Activated naive CD8-positive, alpha-beta T cell (primary cell): ENCODE data around the gene KRT2.

Source experiments
- H3K27ac Mint-ChIP-seq: one replicate; pipeline ENCODE4 v1.8.0; 2021; ENCODE audit warnings: mixed read lengths
- H3K27me3 Mint-ChIP-seq: one replicate; pipeline ENCODE4 v1.8.0; 2021; ENCODE audit warnings: mixed read lengths
- H3K36me3 Mint-ChIP-seq: one replicate; pipeline ENCODE4 v1.8.0; 2021; ENCODE audit warnings: mixed read lengths
- H3K4me1 Mint-ChIP-seq: one replicate; pipeline ENCODE4 v1.8.0; 2021; ENCODE audit warnings: low read depth, mixed read lengths
- H3K4me3 Mint-ChIP-seq: one replicate; pipeline ENCODE4 v1.8.0; 2021; ENCODE audit warnings: mild to moderate bottlenecking, mixed read lengths
- H3K9me3 Mint-ChIP-seq: one replicate; pipeline ENCODE4 v1.8.0; 2021; ENCODE audit warnings: low read depth, mixed read lengths

The KRT2 gene

DNA sequence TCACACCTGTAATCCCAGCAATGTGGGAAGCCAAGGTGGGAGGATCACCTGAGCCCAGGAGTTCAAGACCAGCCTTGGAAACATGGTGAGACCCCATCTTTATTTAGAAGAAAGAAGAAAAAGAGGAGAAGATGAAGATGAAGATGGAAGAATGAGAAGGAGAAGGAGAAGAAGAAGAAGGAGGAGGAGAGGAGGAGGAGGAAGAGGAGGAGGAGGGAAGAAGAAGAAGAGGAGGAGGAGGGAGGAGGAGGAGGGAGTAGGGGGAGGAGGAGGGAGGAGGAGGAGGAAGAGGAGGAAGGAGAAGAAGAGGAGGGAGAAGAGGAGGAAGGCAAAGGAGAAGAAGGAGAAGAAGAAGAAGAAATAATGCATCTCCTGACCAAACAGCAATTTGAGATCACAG is 37.2 kb upstream of the KRT2 start:
- Mint-ChIP-seq H3K27ac (no peak overlapping the region), H3K36me3 (no peaks in the 10 kb centered on the region), H3K4me3 (no peak overlapping the region), H3K9me3 (no peaks in the 10 kb centered on the region), H3K4me1 (peaks cover 50% of the 10 kb centered on the region), H3K27me3 (no peaks in the 10 kb centered on the region)

DNA sequence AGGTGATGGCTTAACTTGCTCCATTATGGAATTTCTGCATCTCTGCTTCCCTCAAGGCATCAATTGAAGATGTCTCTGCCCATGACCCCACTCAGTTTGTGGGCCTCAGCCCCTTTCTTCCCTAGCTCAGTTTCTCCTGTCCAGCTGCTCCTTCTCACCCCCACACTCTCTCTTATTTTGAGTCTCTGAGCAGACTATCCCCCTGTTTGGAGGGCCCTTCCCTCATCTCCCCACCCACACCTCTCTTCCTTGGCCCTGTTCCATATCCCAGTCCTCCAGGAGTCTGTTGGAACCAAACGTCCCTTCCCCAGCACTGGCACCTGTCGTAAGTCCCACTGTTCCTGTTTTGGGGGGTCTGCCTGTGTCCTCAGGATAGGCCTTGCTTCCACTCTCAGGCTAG is 36.5 kb upstream of the KRT2 start:
- no peaks in the 10 kb centered on the region for H3K36me3 Mint-ChIP-seq
- H3K4me3 Mint-ChIP-seq: no peak overlapping the region
- H3K9me3 Mint-ChIP-seq: no peaks in the 10 kb centered on the region
- peaks cover 55% of the 10 kb centered on the region for H3K4me1 Mint-ChIP-seq
- no peaks in the 10 kb centered on the region for H3K27me3 Mint-ChIP-seq
- no peak overlapping the region for H3K27ac Mint-ChIP-seq

DNA sequence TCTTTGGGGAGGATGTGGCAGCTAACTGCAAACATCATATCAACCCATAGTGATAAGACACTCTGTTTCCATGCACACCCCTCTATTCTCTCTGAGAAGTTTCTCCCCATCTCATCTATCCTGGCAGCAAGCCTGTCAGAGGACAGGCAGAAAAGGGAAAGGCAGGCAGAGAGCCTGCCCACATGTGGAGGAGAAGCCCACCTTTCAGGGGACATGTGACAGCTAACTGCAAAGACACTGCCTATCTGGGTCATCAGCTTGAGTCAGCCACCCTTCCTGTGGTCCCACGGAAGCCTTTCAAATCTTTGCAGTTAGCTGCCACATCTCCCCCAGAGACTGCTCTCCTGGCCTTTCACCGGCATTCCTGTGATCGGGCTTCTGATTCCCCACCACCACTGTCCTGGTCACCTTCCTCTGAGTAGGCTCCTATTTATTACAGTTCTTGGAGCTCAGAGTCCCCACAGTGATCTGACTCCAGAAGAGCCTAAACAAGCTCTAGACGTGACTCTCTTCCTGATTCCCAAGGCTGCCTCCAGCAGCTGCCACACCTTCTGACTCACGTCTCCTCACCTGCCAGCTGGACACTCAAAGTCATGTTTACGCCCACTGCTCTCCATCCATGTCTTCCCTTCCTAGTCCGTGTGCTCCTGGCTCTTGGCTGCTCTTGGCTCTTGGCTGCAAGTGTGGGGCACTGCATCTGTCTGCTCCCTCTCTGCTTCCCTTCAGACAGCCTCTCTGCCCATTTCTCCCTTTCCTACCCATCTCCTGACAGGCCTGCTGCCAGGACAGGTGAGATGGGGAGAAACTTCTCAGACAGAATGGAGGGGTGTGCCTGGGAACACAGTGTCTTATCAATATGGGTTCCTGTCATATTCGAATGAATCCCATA is 35.7 kb upstream of the KRT2 start:
- Mint-ChIP-seq H3K36me3 (no peaks in the 10 kb centered on the region), H3K4me1 (peaks cover 60% of the 10 kb centered on the region), H3K9me3 (no peaks in the 10 kb centered on the region), H3K4me3 (no peak overlapping the region), H3K27me3 (no peaks in the 10 kb centered on the region), H3K27ac (no peak overlapping the region)

DNA sequence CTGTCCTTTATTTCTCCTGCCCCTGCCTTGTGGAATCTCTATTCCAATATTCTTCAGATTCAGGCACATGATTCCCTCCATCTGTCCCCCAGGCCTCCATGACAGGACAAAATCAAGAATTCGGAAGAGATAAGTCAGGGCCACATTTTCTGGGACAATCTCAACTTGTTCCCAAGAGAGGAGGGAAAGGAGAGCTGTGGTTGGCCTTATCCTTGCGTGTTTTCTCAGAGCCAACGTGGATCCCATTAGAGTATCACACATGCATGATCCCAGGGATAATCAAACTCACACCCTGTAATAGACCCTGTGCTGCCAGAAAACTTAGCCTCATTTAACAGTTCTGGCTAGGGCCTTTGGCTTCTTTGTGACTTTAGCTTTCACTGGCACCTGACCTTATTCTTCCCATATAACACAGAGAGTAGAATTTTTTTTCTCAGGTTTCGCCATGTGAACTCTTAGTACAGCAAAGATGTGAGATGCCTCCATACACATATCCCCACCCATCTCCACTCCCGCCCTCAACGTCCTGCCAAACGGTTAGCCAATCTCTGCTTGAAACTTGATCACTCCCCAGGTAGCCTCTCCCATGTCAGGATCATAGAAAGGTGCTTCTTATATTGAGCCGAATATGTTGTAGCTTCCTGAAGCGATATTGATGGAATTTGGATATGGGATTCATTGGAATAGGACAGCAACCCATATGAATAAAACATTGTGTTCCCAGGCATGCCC is 34.9 kb upstream of the KRT2 start:
- H3K27ac Mint-ChIP-seq: no peak overlapping the region
- no peak overlapping the region for H3K4me3 Mint-ChIP-seq
- H3K4me1 Mint-ChIP-seq: peaks cover 63% of the 10 kb centered on the region
- H3K9me3 Mint-ChIP-seq: no peaks in the 10 kb centered on the region
- no peaks in the 10 kb centered on the region for H3K36me3 Mint-ChIP-seq
- H3K27me3 Mint-ChIP-seq: no peaks in the 10 kb centered on the region

DNA sequence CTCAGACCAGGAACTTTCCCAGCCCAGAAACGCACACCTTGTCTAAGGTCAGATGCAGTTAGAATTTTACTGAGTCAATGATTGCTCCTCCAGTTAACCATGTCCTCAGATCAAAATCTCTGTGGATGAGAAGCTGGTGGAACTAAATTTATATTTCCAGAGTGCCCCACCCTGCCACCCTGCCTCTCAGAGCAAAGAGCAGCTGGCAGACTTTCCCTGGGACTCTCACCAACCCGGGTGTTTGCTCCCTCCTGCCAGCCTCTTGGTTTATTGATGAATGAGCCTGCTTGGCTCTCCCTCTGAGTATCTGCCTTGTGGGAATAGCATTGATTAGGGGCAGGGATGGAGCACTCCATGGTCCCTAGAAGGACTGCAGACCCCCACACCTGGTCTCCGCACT is 34.1 kb upstream of the KRT2 start:
- H3K27ac Mint-ChIP-seq: no peak overlapping the region
- H3K4me3 Mint-ChIP-seq: no peak overlapping the region
- no peaks in the 10 kb centered on the region for H3K27me3 Mint-ChIP-seq
- no peaks in the 10 kb centered on the region for H3K36me3 Mint-ChIP-seq
- H3K9me3 Mint-ChIP-seq: no peaks in the 10 kb centered on the region
- H3K4me1 Mint-ChIP-seq: peaks cover 63% of the 10 kb centered on the region

DNA sequence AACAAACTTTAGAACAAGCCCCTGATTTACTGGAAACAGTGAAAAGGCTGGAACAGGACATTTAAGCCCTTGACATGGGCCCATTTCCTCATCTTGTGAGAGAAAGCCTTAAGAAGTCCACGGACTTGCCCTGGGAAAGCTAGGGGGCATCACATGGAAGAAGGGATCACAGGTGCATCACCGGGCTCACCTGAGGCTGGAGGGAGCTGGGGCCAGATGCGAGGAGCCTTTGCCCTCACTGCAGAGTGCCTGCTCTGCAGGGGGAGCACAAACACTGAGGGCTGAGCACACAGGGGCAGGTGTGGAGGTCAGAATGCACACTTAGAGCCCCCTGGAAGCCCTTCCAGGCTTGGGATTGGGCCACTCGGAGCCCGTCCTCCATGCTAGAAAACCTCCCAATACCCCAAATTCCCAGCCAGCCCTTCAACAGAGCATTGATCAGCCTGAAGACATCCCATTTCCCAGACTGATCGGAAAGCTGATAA is 33.4 kb upstream of the KRT2 start:
- Mint-ChIP-seq H3K4me3 (no peak overlapping the region), H3K27me3 (no peaks in the 10 kb centered on the region), H3K36me3 (no peaks in the 10 kb centered on the region), H3K9me3 (no peaks in the 10 kb centered on the region), H3K4me1 (peaks cover 63% of the 10 kb centered on the region), H3K27ac (no peak overlapping the region)

DNA sequence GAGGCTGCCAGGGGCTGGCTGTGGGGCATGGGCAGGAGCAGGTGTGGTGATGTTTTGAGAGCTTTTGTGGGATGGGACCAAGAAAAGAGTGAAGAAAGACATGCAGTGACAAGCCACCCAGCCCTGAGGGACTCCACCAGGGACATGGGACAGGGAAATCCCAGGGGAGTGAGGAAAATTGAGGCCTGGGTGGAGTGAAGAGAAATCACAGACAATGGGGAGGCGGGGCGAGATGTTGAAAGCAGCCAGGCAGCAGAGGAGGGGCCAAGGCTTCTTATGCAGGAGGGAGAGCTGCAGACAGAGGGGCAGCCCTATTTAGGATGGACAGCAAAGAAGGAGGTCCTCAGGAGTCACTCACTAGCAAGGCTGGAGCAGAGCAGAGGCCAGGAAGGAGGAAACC is 32.4 kb upstream of the KRT2 start:
- peaks cover 59% of the 10 kb centered on the region for H3K4me1 Mint-ChIP-seq

DNA sequence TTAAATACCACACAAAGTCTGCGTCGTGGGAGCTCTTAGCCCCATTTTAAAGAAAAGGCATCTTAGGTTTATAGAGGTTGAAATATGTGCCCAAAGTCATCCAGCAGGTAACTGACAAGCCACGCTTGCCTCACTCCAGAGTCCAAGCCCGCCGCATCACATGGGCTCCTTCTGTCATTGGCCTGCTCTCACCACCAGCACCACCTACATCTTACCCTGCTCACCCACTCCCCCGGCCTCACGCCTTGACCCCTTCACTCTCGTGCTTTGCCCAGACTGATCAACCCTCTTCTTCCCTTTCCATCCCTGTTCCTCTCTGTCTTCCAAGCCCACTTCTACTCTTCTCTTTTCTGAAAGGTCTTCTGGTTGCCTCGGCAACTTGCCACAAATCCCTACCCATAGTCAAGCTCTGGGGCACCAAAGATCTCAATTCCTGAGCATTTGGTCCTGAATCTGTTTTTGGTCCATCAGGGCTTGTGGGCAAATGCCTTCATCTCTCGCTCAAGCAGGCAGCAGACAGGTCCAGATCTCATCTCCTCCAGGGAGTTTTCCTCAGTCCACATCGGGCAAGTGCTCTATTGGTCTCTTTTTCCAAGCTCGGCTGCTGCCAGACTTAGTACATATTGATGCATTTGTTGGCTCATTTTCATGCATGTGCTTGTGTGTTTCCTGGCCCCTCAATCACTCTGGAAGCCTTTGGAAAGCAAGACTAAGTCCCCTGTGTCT is 31.7 kb upstream of the KRT2 start:
- no peaks in the 10 kb centered on the region for H3K27me3 Mint-ChIP-seq
- no peaks in the 10 kb centered on the region for H3K9me3 Mint-ChIP-seq
- no peaks in the 10 kb centered on the region for H3K36me3 Mint-ChIP-seq
- no peak overlapping the region for H3K27ac Mint-ChIP-seq
- no peak overlapping the region for H3K4me3 Mint-ChIP-seq
- H3K4me1 Mint-ChIP-seq: peaks cover 59% of the 10 kb centered on the region

More for the DNA sequence above, 32.4 kb upstream of the KRT2 start:
- H3K27me3 Mint-ChIP-seq: no peaks in the 10 kb centered on the region
- no peaks in the 10 kb centered on the region for H3K9me3 Mint-ChIP-seq
- H3K27ac Mint-ChIP-seq: no peak overlapping the region
- H3K4me3 Mint-ChIP-seq: no peak overlapping the region
- H3K36me3 Mint-ChIP-seq: no peaks in the 10 kb centered on the region

DNA sequence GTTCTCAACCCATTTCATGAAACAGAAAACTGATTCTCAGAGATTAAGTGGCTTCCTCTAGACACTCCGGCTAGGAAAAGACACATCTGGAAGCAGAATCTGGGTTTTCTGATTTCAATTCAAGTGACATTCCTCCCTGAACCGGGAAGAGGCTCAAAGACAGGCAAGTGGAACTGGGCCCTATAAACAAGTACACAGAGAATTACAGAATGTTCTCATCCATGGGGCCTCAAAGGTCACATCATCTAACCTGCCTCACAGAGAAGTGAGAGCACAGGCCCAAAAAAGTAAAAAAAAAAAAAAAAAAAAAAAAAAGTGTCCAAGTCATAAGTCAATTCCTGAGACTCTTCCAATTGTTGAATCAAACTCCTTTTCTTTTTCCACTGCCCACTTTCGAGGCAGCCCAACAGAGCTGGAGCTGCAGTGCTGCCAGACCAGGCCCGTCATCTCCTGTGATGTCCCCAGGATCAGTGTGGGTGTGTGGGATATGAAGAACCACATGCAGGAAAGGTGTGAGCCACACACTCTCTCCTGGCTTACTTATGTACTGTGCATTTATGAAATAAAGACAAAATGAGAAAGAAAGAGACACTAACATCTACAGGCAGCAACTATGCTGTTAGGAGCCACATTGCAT is 31.0 kb upstream of the KRT2 start:
- Mint-ChIP-seq H3K4me3 (no peak overlapping the region), H3K27ac (no peak overlapping the region), H3K4me1 (peaks cover 53% of the 10 kb centered on the region), H3K27me3 (no peaks in the 10 kb centered on the region), H3K36me3 (no peaks in the 10 kb centered on the region), H3K9me3 (no peaks in the 10 kb centered on the region)

DNA sequence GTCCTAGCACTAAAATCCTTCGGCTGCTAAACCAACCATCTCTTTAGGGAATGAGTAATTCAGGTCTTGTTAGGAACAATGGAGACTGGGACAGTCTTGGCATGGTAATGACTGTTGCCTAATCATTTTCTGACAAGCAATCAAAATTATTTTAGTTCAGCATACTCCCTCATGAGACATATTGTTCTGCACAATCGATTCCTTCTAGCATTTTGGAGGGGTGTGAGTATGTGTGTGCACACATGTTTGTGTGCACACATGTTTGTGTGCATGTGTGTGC is 30.3 kb upstream of the KRT2 start:
- H3K36me3 Mint-ChIP-seq: no peaks in the 10 kb centered on the region
- no peak overlapping the region for H3K27ac Mint-ChIP-seq
- H3K27me3 Mint-ChIP-seq: no peaks in the 10 kb centered on the region
- H3K9me3 Mint-ChIP-seq: no peaks in the 10 kb centered on the region
- H3K4me1 Mint-ChIP-seq: peaks cover 46% of the 10 kb centered on the region
- no peak overlapping the region for H3K4me3 Mint-ChIP-seq

DNA sequence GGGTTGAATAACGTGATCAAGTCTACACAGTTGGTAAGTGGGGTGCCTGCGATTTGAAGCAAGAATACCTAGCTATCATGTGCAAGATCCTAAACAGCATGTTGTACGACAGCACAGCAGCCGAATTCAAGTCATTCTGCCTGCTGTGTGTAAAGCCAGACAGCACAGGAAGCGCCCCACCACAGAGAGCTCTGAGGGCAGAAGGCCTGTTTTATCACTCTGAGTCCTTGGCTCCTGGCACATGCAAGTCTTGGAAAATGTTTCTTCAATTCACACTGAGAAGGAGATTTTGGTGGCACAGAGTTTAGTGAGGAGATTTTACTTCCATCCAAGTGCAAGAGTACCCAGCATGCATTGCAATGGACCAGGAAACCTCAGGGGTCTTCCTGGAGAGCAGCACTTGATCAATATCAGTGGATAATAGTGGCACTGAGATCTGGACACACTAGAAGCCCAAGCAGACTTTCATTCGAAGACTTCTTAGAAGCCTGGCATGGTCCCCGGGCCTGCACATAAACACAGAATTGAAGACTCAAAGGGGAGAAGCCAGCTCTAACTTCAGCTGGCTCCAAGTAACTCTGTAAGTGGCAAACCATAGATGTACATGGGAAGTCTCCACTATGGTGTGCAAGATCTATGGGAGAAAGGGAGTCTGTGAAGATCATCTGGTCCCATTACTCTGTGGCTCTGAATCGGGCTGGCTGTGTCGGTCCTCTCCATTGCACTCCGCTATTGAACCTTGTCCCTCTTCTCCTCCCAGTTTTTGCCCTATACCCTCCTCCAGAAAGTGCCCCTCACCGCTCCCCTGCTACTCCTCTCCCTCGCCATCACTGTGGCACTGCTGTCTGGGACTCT is 29.7 kb upstream of the KRT2 start:
- peaks cover 41% of the 10 kb centered on the region for H3K4me1 Mint-ChIP-seq
- peak overlapping the region; percentile 42 for H3K4me3 Mint-ChIP-seq
- no peaks in the 10 kb centered on the region for H3K27me3 Mint-ChIP-seq
- H3K27ac Mint-ChIP-seq: peak overlapping the region; percentile 65
- H3K36me3 Mint-ChIP-seq: no peaks in the 10 kb centered on the region
- no peaks in the 10 kb centered on the region for H3K9me3 Mint-ChIP-seq

DNA sequence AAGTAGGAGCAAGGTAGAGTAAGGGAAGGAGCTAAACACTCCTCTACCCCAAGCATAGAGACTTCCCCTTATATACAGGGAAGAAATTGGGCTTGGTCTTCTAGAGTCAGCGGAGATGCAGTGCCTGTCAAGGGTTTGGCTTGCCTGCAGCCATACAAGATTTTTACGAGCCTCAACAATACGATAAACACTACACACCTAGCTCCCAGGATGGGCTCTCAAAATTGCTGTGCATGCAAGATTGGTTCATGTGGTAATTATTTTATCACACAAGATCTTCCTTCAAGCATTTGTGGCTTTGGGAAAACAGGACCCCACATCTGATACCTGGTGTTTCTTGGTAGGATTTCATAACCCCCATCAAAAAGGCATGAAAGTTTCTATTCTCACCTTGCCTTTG is 28.4 kb upstream of the KRT2 start, which contains the start of gene KRT1:
Gene KRT1, minus strand, starts transcription at position 45 of the 400 bp plus-strand sequence. CDS start 59 bp downstream, outside the sequence.
- Mint-ChIP-seq H3K4me1 (peaks cover 51% of the 10 kb centered on the region), H3K27me3 (no peaks in the 10 kb centered on the region), H3K9me3 (no peaks in the 10 kb centered on the region), H3K4me3 (peak within 1 kb of the TSS; percentile 42), H3K36me3 (no peaks in the 10 kb centered on the region), H3K27ac (peak within 1 kb of the TSS; percentile 65)

DNA sequence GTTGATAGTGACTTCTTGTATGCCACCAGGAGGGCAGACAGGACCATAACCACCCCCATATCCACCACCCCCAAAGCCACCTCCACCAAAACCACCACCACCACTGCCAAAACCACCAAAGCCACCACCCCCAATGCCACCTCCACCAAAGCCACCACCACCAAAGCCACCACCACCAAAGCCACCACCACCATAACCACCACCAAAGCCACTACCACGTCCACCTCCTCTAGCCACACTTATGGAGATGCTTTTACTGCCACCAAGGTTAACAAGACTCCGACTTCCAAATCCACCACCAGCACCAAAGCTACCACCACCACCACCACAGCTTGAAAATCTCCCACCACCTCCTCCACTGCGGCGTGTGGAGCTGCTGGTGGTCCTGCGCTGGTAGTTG is 27.9 kb upstream of the KRT2 start:
- no peaks in the 10 kb centered on the region for H3K36me3 Mint-ChIP-seq
- H3K27me3 Mint-ChIP-seq: no peaks in the 10 kb centered on the region
- H3K9me3 Mint-ChIP-seq: no peaks in the 10 kb centered on the region
- H3K27ac Mint-ChIP-seq: no peak overlapping the region
- no peak overlapping the region for H3K4me3 Mint-ChIP-seq
- peaks cover 51% of the 10 kb centered on the region for H3K4me1 Mint-ChIP-seq

DNA sequence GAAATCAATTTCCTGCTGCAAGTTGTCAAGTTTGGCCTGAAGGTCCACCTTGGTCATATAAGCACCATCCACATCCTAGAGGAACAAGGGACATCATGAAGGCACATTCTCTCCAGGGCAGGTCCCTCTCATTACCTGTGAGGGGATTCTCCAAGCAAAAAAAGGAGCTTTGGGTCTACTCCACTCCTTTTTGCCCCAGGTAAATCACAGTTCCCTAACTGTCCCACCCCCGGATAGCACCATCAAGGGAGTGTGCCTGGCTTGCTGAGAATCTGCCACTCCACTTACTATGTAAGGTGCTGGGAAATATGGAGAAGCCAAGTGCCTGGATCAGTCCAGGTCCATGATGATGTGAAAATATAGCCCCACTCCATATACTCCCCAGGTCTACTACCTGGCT is 25.7 kb upstream of the KRT2 start:
- Mint-ChIP-seq H3K27me3 (no peaks in the 10 kb centered on the region), H3K9me3 (no peaks in the 10 kb centered on the region), H3K27ac (no peak overlapping the region), H3K4me1 (peaks cover 49% of the 10 kb centered on the region), H3K36me3 (no peaks in the 10 kb centered on the region), H3K4me3 (no peak overlapping the region)
